Islet of Langerhans (tissue), 1 donor: ENCODE measurements around the gene HINT1.
"Not testable (repeated sequence)": the region's sequence is repeated elsewhere in the genome, so short reads cannot be mapped to it uniquely, and the experiment has no call there.

Experiments
- FAIRE-seq: peaks from one replicate; lab custom pipeline; 2011; peaks lifted over from hg19 to GRCh38; lab: Jason Lieb, UNC

HINT1 gene

GRCh38 chr5:131165119-131165727 is at the start of gene HINT1:
HINT1 (minus strand) TSS chr5:131165256; CDS start chr5:131165205, 51 bp downstream.
- no peak for FAIRE-seq

GRCh38 chr5:131214609-131215227 is 49.7 kb upstream of the HINT1 start:
- peak; percentile 70 for FAIRE-seq

- FAIRE-seq = no peak
These were observed 47.5 kb upstream of the HINT1 start for GRCh38 chr5:131212471-131213021.

- FAIRE-seq = no peak
These were observed 46.6 kb upstream of the HINT1 start for GRCh38 chr5:131211669-131212068.

GRCh38 chr5:131210151-131210510 is 45.1 kb upstream of the HINT1 start:
- FAIRE-seq = no peak

- peak; percentile 97 for FAIRE-seq
These were observed 44.6 kb upstream of the HINT1 start for GRCh38 chr5:131209506-131210150.

- no peak for FAIRE-seq
These were observed 44.1 kb upstream of the HINT1 start for GRCh38 chr5:131209175-131209505.

- FAIRE-seq = no peak
These were observed 41.7 kb upstream of the HINT1 start for GRCh38 chr5:131206772-131207171.

GRCh38 chr5:131206061-131206460 is 41.0 kb upstream of the HINT1 start:
- FAIRE-seq = no peak

GRCh38 chr5:131204964-131205363 is 39.9 kb upstream of the HINT1 start:
- no peak for FAIRE-seq

GRCh38 chr5:131200560-131200959 is 35.5 kb upstream of the HINT1 start:
- FAIRE-seq = no peak

GRCh38 chr5:131198625-131199024 is 33.6 kb upstream of the HINT1 start:
- FAIRE-seq = no peak

- FAIRE-seq = no peak
These were observed 31.3 kb upstream of the HINT1 start for GRCh38 chr5:131196331-131196730.

- no peak for FAIRE-seq
These were observed 30.6 kb upstream of the HINT1 start for GRCh38 chr5:131195696-131196095.

GRCh38 chr5:131194725-131195124 is 29.7 kb upstream of the HINT1 start:
- FAIRE-seq = no peak

- FAIRE-seq = not testable (repeated sequence)
These were observed 28.8 kb upstream of the HINT1 start for GRCh38 chr5:131193897-131194296.

- FAIRE-seq = no peak
These were observed 28.1 kb upstream of the HINT1 start for GRCh38 chr5:131193106-131193505.

GRCh38 chr5:131186561-131187256 is 21.7 kb upstream of the HINT1 start:
- peak; percentile 94 for FAIRE-seq

- FAIRE-seq = no peak
These were observed 20.6 kb upstream of the HINT1 start for GRCh38 chr5:131185523-131186104.

- FAIRE-seq = no peak
These were observed 17.8 kb upstream of the HINT1 start for GRCh38 chr5:131182839-131183238.

- FAIRE-seq = peak; percentile 60
These were observed 15.4 kb upstream of the HINT1 start for GRCh38 chr5:131180407-131180806.

- FAIRE-seq = no peak
These were observed 6.3 kb upstream of the HINT1 start for GRCh38 chr5:131171276-131171810.
